Activated naive CD8-positive, alpha-beta T cell treated with anti-CD3 and anti-CD28 coated beads, Interleukin-2, amount 10 ng/mL, durations not matched to agents 7 days and 5 days (primary cell): Measurements from ENCODE around the gene TMED4. TPM values are rescaled to one million over a fixed set of nuclear protein-coding genes. Genes with fewer than 3 reads are reported as not detected.
A peak's percentile ranks its signal among the peaks of the same experiment; 100 is the strongest.

ENCODE experiments used
- ATAC-seq: fragments of 150-1000 bp; cut with Tn5 transposase; one replicate; pipeline ENCODE4 v1.10.0; 2021; ENCODE audit warnings: low read depth, moderate library complexity
- POLR2A ChIA-PET: fragments of 350-600 bp; sonication (Branson Sonifier 250); formaldehyde crosslinking; loops from one replicate; lab custom pipeline; 2021; ENCODE audit warnings: antibody characterized with exemption; lab: Charles Lee
- DNase-seq: peaks from one replicate; pipeline ENCODE4 v3.0.0; 2021
- H3K27ac Mint-ChIP-seq: one replicate; pipeline ENCODE4 v1.8.0; 2022; ENCODE audit warnings: mild to moderate bottlenecking, mixed read lengths
- H3K27me3 Mint-ChIP-seq: one replicate; pipeline ENCODE4 v1.8.0; 2022; ENCODE audit warnings: mild to moderate bottlenecking, moderate library complexity, mixed read lengths
- H3K36me3 Mint-ChIP-seq: one replicate; pipeline ENCODE4 v1.8.0; 2021; ENCODE audit warnings: mild to moderate bottlenecking, mixed read lengths
- H3K4me1 Mint-ChIP-seq: one replicate; pipeline ENCODE4 v1.8.0; 2021; ENCODE audit warnings: mixed read lengths
- H3K4me3 Mint-ChIP-seq: one replicate; pipeline ENCODE4 v1.8.0; 2022; ENCODE audit warnings: mild to moderate bottlenecking, moderate library complexity, mixed read lengths
- H3K9me3 Mint-ChIP-seq: one replicate; pipeline ENCODE4 v1.8.0; 2021; ENCODE audit warnings: mixed read lengths
- total RNA-seq, 2 experiments: library from RNA; stranded (reverse); gene quantifications; one replicate each; pipeline ENCODE4 v1.2.3, GENCODE V29; 2021

TMED4 gene
- 10 to 100 TPM; 91.4 to 94.3 TPM for total RNA-seq

DNA sequence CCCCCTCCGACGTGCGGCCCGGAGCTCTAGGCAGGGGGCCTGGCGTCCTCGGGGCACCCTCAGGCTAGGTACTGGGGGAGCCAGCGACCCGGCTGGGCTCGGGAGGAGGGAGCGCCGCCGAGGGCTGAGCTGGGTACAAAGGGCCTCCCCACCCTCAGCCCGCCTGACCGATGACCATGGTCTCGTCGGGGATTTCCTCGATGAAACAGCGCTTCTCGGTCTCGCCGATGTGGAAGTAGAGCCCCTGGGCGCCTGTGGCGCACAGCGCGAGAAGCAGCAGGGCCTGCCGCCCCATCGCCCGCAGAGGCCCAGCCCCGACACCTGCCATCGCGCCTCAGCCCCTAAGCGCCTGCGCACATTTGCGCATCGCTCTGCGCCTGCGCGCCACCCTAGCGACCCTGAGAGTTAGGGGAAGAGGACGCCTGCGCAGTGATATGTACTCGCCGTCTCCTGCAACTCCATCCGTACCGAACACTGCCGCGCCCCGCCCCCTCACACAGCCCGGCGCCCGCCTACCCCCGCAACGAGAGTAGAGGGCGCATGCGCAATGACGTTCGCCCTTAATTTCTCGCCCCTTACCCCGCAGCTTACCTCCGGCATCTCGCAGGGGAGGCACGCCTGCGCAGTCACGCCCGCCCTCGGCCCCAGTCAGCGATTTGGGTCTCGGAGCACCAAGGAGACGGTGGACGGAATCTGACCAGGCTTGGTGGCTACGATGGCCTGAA lies at the start of gene TMED4:
Gene TMED4, minus strand, starts transcription at position 353 of the 725 bp plus-strand sequence. Its CDS starts 25 bp downstream, at position 328.
- POLR2A ChIA-PET: interaction anchor here (0.5 to 3.3 kb wide), 29 partner anchors 9 to 507 kb away, joined by 3 to 43 read pairs (median 4); partner anchors contain the start of genes DDX56, H2AZ2, OGDH and PPIA
- H3K27me3 Mint-ChIP-seq: peaks cover 7% of the 10 kb centered on the region
- H3K27ac Mint-ChIP-seq: peak within 1 kb of the TSS; percentile 95
- ATAC-seq (peak; percentile 93), DNase-seq (peak; percentile 100)
- no peaks in the 10 kb centered on the region for H3K9me3 Mint-ChIP-seq
- H3K4me1 Mint-ChIP-seq: peaks cover 22% of the 10 kb centered on the region
- H3K4me3 Mint-ChIP-seq: peak within 1 kb of the TSS; percentile 93
- peaks cover 22% of the 10 kb centered on the region for H3K36me3 Mint-ChIP-seq

DNA sequence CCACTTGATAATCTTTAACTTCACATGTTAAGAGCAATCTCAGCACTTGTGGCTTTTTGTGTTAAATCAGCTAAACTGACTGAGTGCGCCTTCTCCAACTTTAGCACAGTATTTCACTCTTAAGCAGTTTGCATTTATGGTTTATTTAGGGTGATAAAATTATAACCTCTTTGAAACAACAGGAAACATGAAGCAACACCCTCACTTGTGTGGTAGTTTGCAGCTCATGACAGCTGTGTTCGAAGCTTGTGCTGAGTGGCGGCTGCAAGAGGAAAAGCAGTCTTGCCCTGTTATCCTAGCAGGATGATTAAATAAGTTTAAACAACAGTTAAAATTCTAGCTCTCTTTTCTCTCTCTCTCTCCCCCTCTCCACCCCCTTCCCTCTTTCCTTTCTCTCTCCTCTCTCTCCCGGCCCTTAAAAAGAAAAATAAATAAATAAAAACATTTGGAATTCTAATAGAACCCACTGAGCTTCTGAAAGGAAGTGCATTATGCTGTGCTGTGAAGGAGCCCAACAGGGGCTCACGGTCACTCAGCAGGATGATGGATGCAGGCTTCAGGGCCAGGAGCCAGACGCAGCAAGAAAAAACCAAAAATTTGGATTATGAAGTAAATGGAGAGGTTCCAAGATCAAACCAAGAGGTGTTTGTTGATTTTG lies 49.6 kb upstream of the TMED4 start:
- peak overlapping the region; percentile 82 for H3K27ac Mint-ChIP-seq
- peak overlapping the region; percentile 53 for H3K4me3 Mint-ChIP-seq
- H3K27me3 Mint-ChIP-seq: no peaks in the 10 kb centered on the region
- H3K9me3 Mint-ChIP-seq: no peaks in the 10 kb centered on the region
- H3K4me1 Mint-ChIP-seq: peaks cover 56% of the 10 kb centered on the region
- peak; percentile 62 for ATAC-seq
- DNase-seq: no peak
- peaks cover 22% of the 10 kb centered on the region for H3K36me3 Mint-ChIP-seq
- POLR2A ChIA-PET: interaction anchor here (1.0 to 3.0 kb wide), 5 partner anchors 9 to 78 kb away, joined by 3 to 16 read pairs (median 7); partner anchors contain the start of genes DDX56, OGDH and TMED4

DNA sequence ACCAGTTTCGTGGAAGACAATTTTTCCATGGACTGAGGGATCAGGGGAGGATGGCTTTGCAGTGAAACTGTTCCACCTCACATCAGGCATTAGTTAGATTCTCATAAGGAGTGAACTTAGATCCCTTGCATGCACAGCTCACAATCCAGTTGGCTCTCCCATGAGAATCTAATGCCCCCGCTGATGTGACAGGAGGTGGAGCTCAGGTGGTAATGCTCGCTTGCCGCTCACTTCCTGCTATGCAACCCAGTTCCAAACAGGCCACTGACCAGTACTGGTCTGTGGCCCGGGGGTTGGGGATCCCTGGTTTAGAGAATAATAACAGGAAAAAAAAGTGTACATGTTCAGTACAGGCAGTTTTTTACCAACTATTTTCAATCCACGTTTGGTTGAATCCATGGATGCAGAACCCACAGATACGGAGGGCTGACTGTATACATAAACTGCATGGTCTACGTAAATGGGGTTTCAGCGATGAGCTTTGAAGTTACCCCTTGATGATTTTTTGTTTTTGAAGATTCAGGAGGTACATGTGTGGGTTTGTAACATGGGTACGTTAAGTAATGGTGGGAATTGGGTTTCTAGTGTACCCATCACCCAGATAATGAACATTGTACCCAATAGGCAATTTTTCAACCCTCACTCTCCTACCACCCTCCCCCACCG lies 48.9 kb upstream of the TMED4 start:
- Mint-ChIP-seq H3K4me3 (peak overlapping the region; percentile 53), H3K9me3 (no peaks in the 10 kb centered on the region), H3K27ac (peak overlapping the region; percentile 82), H3K27me3 (no peaks in the 10 kb centered on the region), H3K36me3 (peaks cover 22% of the 10 kb centered on the region), H3K4me1 (peaks cover 56% of the 10 kb centered on the region)
- POLR2A ChIA-PET: interaction anchor here (1.0 to 3.0 kb wide), 4 partner anchors 24 to 79 kb away, joined by 3 to 16 read pairs (median 6); partner anchors contain the start of genes DDX56, OGDH and TMED4
- DNase-seq (no peak), ATAC-seq (peak; percentile 10)

DNA sequence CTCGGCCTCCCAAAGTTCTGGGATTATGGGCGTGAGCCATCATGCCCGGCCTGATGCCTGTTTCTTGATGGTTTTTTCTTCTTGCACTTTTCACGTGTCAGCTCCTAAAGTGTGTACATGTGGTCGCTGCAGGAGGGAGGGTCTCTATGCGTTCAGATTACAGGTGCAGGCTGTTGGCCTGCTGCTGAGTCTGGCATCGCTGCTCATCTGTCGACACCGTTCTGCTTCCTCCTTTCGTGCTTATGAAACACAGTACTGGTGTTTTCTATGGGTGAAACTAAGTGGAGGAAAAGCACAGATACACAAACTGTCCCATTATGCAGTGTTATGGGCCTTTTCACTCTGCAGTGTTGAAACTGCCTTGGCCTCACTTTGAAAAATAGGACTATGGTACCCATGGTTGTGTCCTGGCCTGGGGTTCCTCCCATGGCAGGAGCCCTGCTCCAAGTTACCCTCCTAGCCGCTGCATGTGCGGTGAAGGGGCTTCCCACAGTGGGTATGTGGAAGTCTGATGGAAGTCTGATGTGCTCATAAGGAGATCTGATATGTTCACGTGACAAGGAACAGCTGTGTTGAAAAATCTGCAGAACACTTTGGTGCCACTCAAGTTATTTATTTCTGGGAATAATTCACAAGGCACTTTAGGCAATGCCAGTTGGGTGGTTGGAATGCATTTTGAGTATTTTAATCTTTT lies 47.9 kb upstream of the TMED4 start:
- H3K4me3 Mint-ChIP-seq: no peak overlapping the region
- no peak for ATAC-seq
- H3K4me1 Mint-ChIP-seq: peaks cover 53% of the 10 kb centered on the region
- no peaks in the 10 kb centered on the region for H3K27me3 Mint-ChIP-seq
- POLR2A ChIA-PET: interaction anchor here (3.0 to 10.3 kb wide), 2 partner anchors 7 to 23 kb away, joined by 16 to 90 read pairs; partner anchors contain the start of gene OGDH
- no peak for DNase-seq
- H3K9me3 Mint-ChIP-seq: no peaks in the 10 kb centered on the region
- H3K27ac Mint-ChIP-seq: peak overlapping the region; percentile 49
- H3K36me3 Mint-ChIP-seq: peaks cover 24% of the 10 kb centered on the region

DNA sequence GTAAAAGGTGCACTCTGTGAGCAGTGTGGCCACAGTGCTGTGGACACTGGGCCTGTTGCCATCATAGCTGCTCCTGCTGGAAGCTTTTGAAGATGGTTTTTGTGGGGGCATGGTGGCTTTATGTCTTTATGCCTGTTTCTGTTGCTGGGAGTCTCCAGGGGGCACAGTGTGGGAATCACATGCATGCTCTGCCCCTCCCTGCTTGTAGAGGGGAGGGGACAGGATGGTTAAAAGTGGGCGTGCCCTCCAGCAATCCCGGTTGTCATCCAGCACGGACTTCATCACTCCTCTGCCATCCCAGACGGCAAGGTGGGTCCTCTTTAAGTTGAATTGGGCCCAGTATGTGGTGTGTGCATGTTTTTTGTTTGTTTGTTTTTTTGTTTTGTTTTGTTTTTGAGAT lies 44.6 kb upstream of the TMED4 start:
- POLR2A ChIA-PET: interaction anchor here (10.3 kb wide), 1 partner anchor 11 kb away, joined by 90 read pairs; no protein-coding TSS in a partner anchor
- peaks cover 26% of the 10 kb centered on the region for H3K36me3 Mint-ChIP-seq
- H3K4me1 Mint-ChIP-seq: peaks cover 50% of the 10 kb centered on the region
- ATAC-seq (no peak), DNase-seq (no peak)
- no peaks in the 10 kb centered on the region for H3K9me3 Mint-ChIP-seq
- H3K27me3 Mint-ChIP-seq: no peaks in the 10 kb centered on the region
- H3K4me3 Mint-ChIP-seq: no peak overlapping the region
- H3K27ac Mint-ChIP-seq: peak overlapping the region; percentile 62

DNA sequence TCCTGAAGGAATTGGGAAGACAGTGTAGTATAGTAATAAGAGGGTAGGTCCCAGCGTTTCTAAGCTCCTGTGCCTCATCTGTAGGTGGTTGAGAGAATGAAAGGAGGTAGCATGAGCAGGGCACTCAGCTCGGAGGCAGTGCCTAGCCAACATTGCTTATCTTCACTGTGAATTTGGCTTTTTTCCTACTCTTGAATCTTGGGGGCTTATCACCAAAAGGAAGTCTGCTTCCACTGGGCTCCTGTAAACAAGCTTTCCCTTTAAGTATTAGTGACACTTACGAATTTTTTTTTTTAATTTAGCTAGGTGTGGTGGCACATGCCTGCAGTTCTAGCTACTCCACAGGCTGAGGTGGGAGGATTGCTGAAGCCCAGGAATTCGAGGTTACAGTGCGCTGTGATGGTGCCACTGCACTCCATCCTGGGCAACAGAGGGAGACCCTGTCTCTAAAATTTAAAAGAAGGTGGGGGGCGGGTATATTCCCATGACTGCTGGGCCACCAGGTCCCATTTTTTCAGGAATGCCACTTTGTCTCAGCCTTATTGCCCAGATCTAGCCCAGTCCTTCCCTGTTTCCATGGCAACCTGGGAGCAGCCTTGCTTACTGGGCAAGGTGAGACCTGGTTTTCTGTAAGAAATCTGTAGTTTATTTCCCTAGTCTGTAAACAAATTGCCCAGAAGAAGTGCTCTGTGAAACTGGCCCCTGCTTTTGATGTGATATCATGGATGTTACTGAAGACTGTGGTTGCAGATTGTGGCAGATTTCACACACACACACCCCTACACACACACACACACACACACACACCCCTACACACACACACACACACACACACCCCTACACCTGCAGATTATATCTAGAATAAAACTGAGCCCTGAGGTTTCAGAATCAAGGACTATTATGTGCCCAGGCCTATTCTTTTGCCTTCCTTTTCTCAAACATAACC lies 43.8 kb upstream of the TMED4 start:
- no peak overlapping the region for H3K4me3 Mint-ChIP-seq

DNA sequence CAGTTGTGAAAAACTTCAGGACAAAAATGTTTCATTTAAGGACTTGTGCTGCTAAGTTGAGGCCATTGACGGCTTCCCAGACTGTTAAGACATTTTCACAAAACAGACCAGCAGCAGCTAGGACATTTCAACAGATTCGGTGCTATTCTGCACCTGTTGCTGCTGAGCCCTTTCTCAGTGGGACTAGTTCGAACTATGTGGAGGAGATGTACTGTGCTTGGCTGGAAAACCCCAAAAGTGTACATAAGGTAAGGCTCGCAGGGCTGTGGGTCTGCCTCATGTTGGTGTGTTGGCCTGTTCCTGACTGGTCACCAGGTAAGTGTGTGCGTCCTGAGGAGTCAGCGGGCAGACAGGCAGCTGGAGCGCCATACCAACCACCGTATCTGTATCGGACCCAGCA lies 42.3 kb upstream of the TMED4 start:
- POLR2A ChIA-PET: interaction anchor here (0.7 to 10.3 kb wide), 3 partner anchors 13 to 42 kb away, joined by 3 to 90 read pairs (median 5); partner anchors contain the start of genes OGDH and TMED4
- DNase-seq (no peak), ATAC-seq (no peak)
- Mint-ChIP-seq H3K4me3 (peak overlapping the region; percentile 71), H3K9me3 (no peaks in the 10 kb centered on the region), H3K27ac (peak overlapping the region; percentile 92), H3K4me1 (peaks cover 37% of the 10 kb centered on the region), H3K27me3 (no peaks in the 10 kb centered on the region), H3K36me3 (peaks cover 25% of the 10 kb centered on the region)

More for the DNA sequence above, 43.8 kb upstream of the TMED4 start:
- peaks cover 34% of the 10 kb centered on the region for H3K36me3 Mint-ChIP-seq
- peaks cover 47% of the 10 kb centered on the region for H3K4me1 Mint-ChIP-seq
- DNase-seq (no peak), ATAC-seq (no peak)
- no peaks in the 10 kb centered on the region for H3K27me3 Mint-ChIP-seq
- POLR2A ChIA-PET: interaction anchor here (0.6 to 10.3 kb wide), 3 partner anchors 12 to 212 kb away, joined by 3 to 90 read pairs (median 4); partner anchors contain the start of gene OGDH
- no peaks in the 10 kb centered on the region for H3K9me3 Mint-ChIP-seq
- H3K27ac Mint-ChIP-seq: peak overlapping the region; percentile 62

DNA sequence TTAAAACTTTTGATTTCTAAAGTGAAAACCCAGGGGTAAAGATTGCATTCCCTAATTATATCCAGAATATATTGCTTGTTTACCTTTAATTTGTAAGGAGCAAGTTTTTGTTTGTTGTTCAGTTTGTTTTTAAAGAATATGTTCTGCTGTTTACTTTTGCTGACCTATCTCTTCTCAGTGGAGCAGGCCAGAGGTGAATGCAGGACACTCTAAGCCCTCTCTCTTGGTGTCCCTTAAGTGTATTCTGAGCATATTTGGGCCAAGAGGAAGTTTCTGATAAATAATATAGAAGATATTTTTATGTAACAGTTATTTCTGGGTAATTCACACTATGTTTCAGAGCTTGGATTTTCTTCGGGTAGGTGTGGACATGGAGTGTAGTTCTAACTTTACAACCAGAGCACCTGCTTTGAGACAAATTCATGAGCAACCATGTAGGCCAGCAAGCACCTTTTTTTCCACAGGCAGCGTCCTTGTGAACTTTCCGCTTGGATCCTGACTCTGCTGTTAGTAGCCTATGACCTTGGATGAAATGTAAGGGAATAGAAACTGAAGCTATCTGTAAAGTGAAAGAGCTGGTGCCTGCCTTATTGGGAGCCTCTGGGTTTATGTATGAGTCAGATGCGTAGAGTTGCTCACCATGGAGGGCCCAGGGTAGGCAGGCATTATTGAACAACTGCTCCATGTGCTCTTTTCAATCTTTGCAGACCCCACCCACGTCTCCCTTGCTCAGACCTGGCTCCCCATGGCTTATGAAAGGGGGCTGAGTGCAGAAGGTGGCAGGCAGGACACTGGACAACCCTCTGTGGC lies 40.5 kb upstream of the TMED4 start:
- Mint-ChIP-seq H3K27me3 (no peaks in the 10 kb centered on the region), H3K4me3 (peak overlapping the region; percentile 58), H3K27ac (peak overlapping the region; percentile 92), H3K36me3 (peaks cover 25% of the 10 kb centered on the region), H3K4me1 (peaks cover 49% of the 10 kb centered on the region), H3K9me3 (no peaks in the 10 kb centered on the region)
- DNase-seq (no peak), ATAC-seq (peak; percentile 80)
- POLR2A ChIA-PET: interaction anchor here (0.9 to 10.3 kb wide), 3 partner anchors 15 to 41 kb away, joined by 3 to 90 read pairs (median 3); partner anchors contain the start of gene TMED4

DNA sequence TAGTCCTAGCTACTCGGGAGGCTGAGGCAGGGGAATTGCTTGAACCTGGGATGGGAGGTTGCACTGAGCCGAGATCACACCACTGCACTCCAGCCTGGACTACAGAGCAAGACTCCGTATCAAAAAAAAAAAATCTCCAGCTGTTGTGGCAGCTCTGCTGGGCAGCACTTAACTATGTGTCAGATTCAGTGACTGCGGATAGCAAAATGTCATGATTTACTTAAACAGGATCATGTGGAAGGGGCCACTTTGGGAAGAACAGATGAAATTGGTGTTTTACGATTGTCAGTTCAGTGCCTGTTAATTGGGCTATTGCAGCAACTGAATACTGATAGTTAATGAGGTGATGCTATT lies 39.7 kb upstream of the TMED4 start:
- peaks cover 57% of the 10 kb centered on the region for H3K4me1 Mint-ChIP-seq
- peaks cover 27% of the 10 kb centered on the region for H3K36me3 Mint-ChIP-seq
- H3K27me3 Mint-ChIP-seq: no peaks in the 10 kb centered on the region
- no peak for DNase-seq
- POLR2A ChIA-PET: interaction anchor here (2.4 to 10.3 kb wide), 2 partner anchors 15 to 16 kb away, joined by 12 to 90 read pairs; partner anchors contain the start of gene OGDH
- H3K27ac Mint-ChIP-seq: no peak overlapping the region
- no peaks in the 10 kb centered on the region for H3K9me3 Mint-ChIP-seq
- no peak for ATAC-seq
- H3K4me3 Mint-ChIP-seq: no peak overlapping the region

DNA sequence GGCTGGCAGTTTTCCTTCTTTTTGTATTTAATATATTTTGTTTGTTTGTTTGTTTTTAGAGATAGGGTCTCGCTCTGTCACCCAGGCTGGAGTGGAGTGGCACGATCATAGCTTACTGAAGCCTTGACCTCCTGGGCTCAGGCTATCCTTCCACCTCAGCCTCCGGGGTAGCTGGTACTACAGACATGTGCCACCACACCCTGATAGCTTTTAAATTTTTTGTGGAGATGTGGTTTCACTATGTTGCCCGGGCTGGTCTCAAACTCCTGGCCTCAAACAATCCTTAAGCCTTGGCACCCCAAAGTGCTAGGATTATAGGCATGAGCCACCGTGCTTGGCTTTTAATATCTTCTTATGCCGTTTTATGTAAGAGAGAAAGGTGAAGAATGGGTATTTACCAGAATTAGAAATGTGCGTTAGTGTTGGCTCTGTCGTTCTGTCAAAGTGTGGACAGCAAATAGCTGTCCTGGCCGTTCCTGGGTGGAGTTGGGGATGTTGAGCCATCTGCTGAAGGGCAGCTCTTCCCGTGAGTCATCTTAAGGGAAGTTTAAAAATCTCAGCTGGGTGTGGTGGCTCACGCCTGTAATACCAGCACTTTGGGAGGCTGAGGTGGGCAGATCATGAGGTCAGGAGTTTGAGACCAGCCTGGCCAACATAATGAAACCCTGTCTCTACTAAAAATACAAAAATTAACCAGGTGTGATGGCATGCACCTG lies 39.2 kb upstream of the TMED4 start:
- POLR2A ChIA-PET: interaction anchor here (0.6 to 10.3 kb wide), 3 partner anchors 15 to 210 kb away, joined by 3 to 90 read pairs (median 12); partner anchors contain the start of gene OGDH
- ATAC-seq (no peak), DNase-seq (no peak)
- no peaks in the 10 kb centered on the region for H3K9me3 Mint-ChIP-seq
- no peaks in the 10 kb centered on the region for H3K27me3 Mint-ChIP-seq
- H3K4me1 Mint-ChIP-seq: peaks cover 55% of the 10 kb centered on the region
- no peak overlapping the region for H3K4me3 Mint-ChIP-seq
- peaks cover 27% of the 10 kb centered on the region for H3K36me3 Mint-ChIP-seq
- H3K27ac Mint-ChIP-seq: no peak overlapping the region
